Liver (tissue), 3 donors: ENCODE data around the gene SMAD6.

Source experiments
- CTCF ChIP-seq: fragments of 150-350 bp; IDR thresholded peaks from 2 replicates; pipeline ENCODE4 v1.5.1; 2017; ENCODE audit warnings: improper control_type of control experiment, low read depth, low read length; ENCODE audit not compliant: missing input control
- EGR1 ChIP-seq, 2 donors: IDR thresholded peaks; 2 replicates each; pipeline ENCODE4 v1.6.1; 2016 to 2018; ENCODE audit warnings: antibody characterized with exemption in 2 of 2, low read depth in 2 of 2
- FOXA1 ChIP-seq: IDR thresholded peaks from 2 replicates; pipeline ENCODE4 v1.6.1; 2016; ENCODE audit warnings: antibody characterized with exemption
- GABPA ChIP-seq, 2 donors: IDR thresholded peaks in 1 of 2; conservative IDR thresholded peaks in 1 of 2; 2 replicates each; pipeline ENCODE4 v1.6.1; 2016; ENCODE audit warnings: antibody characterized with exemption in 2 of 2, mild to moderate bottlenecking in 1 of 2, moderate library complexity in 1 of 2
- HNF4G ChIP-seq: IDR thresholded peaks from 2 replicates; pipeline ENCODE4 v1.6.1; 2016; ENCODE audit warnings: antibody characterized with exemption
- MAX ChIP-seq: IDR thresholded peaks from 2 replicates; pipeline ENCODE4 v1.6.1; 2016; ENCODE audit warnings: antibody characterized with exemption
- RAD21 ChIP-seq, 2 donors: IDR thresholded peaks; 2 replicates each; pipeline ENCODE4 v1.6.1; 2016; ENCODE audit warnings: antibody characterized with exemption in 2 of 2, mild to moderate bottlenecking in 2 of 2
- SP1 ChIP-seq: IDR thresholded peaks from 2 replicates; pipeline ENCODE4 v1.6.1; 2018; ENCODE audit warnings: antibody characterized with exemption, mild to moderate bottlenecking
- TAF1 ChIP-seq: conservative IDR thresholded peaks from 2 replicates; pipeline ENCODE4 v1.6.1; 2016; ENCODE audit warnings: antibody characterized with exemption, mild to moderate bottlenecking
- YY1 ChIP-seq: IDR thresholded peaks from 2 replicates; pipeline ENCODE4 v1.6.1; 2016; ENCODE audit warnings: antibody characterized with exemption, mild to moderate bottlenecking
- TF ChIP-seq, protein P1 (sequence below): IDR thresholded peaks from 2 replicates; pipeline ENCODE4 v1.6.1; 2016; ENCODE audit warnings: antibody characterized with exemption, mild to moderate bottlenecking
- TF ChIP-seq, protein P2 (sequence below): IDR thresholded peaks from 2 replicates; pipeline ENCODE4 v1.6.1; 2016; ENCODE audit warnings: antibody characterized with exemption
- TF ChIP-seq, protein P3 (sequence below): IDR thresholded peaks from 2 replicates; pipeline ENCODE4 v1.6.1; 2016; ENCODE audit warnings: antibody characterized with exemption
- donor health status: healthy.
- donor health status: healthy.

DNA sequence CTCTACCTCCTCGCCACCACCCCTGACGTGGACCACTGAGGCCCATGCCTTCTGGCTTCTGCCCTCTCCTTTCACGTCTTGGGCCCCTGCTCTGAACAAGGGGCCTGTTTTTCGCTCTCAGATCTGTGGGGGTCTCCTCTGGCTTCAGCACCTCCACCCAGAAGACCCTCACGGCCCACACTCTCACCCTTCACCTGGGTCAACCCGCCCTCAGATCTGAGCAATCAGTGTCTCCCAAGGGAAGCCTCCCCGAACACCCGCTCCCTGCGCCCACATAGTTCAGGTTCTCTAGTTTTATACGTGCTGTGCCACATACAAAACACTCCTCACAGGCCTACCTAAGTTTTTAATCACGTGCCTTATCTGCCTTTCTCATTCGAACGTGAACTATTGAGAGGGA lies 48.2 kb upstream of the SMAD6 start:
- TF ChIP-seq CTCF (no peak), MAX (no peak), GABPA (IDR thresholded peaks at IDR 0.05 in 1 of 2, conservative IDR thresholded peaks at IDR 0.05 in 1 of 2) (no peak), FOXA1 (no peak), TAF1 (no peak), SP1 (no peak), YY1 (no peak), RAD21 (IDR thresholded peaks at IDR 0.05) (no peak), EGR1 (IDR thresholded peaks at IDR 0.05; ENCODE audit: low read depth in 2 of 2) (no peak), HNF4G (no peak)
- TF ChIP-seq, protein P1, sequence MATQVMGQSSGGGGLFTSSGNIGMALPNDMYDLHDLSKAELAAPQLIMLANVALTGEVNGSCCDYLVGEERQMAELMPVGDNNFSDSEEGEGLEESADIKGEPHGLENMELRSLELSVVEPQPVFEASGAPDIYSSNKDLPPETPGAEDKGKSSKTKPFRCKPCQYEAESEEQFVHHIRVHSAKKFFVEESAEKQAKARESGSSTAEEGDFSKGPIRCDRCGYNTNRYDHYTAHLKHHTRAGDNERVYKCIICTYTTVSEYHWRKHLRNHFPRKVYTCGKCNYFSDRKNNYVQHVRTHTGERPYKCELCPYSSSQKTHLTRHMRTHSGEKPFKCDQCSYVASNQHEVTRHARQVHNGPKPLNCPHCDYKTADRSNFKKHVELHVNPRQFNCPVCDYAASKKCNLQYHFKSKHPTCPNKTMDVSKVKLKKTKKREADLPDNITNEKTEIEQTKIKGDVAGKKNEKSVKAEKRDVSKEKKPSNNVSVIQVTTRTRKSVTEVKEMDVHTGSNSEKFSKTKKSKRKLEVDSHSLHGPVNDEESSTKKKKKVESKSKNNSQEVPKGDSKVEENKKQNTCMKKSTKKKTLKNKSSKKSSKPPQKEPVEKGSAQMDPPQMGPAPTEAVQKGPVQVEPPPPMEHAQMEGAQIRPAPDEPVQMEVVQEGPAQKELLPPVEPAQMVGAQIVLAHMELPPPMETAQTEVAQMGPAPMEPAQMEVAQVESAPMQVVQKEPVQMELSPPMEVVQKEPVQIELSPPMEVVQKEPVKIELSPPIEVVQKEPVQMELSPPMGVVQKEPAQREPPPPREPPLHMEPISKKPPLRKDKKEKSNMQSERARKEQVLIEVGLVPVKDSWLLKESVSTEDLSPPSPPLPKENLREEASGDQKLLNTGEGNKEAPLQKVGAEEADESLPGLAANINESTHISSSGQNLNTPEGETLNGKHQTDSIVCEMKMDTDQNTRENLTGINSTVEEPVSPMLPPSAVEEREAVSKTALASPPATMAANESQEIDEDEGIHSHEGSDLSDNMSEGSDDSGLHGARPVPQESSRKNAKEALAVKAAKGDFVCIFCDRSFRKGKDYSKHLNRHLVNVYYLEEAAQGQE = no peak
- TF ChIP-seq, protein P2, sequence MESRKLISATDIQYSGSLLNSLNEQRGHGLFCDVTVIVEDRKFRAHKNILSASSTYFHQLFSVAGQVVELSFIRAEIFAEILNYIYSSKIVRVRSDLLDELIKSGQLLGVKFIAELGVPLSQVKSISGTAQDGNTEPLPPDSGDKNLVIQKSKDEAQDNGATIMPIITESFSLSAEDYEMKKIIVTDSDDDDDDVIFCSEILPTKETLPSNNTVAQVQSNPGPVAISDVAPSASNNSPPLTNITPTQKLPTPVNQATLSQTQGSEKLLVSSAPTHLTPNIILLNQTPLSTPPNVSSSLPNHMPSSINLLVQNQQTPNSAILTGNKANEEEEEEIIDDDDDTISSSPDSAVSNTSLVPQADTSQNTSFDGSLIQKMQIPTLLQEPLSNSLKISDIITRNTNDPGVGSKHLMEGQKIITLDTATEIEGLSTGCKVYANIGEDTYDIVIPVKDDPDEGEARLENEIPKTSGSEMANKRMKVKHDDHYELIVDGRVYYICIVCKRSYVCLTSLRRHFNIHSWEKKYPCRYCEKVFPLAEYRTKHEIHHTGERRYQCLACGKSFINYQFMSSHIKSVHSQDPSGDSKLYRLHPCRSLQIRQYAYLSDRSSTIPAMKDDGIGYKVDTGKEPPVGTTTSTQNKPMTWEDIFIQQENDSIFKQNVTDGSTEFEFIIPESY = no peak
- TF ChIP-seq, protein P3, sequence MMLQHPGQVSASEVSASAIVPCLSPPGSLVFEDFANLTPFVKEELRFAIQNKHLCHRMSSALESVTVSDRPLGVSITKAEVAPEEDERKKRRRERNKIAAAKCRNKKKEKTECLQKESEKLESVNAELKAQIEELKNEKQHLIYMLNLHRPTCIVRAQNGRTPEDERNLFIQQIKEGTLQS = no peak
